Gastroesophageal sphincter (tissue), 3 donors: ENCODE results near the gene CTNND2.
"Not testable (repeated sequence)": the region's sequence is repeated elsewhere in the genome, so short reads cannot be mapped to it uniquely, and the experiment has no call there.

ENCODE experiments used
- CTCF ChIP-seq, 4 experiments: fragments of 200-600 bp in 2 of 4; fragments of 450-650 bp in 2 of 4; sonication (generic) in 1 of 4; IDR thresholded peaks; one replicate each; pipeline ENCODE4 v1.5.1; 2017 to 2019; ENCODE audit warnings: antibody characterized with exemption in 4 of 4, mild to moderate bottlenecking in 2 of 4, moderate library complexity in 2 of 4
- EP300 ChIP-seq: sonication (generic); formaldehyde crosslinking; IDR thresholded peaks from one replicate; pipeline ENCODE4 v1.6.1; 2017; ENCODE audit warnings: antibody characterized with exemption, mild to moderate bottlenecking

- TF ChIP-seq CTCF (IDR thresholded peaks at IDR 0.05); EP300: not testable (repeated sequence)
These were observed 838.5 kb downstream of the CTNND2 start for GRCh38 chr5:11065723-11066122.
